ENCODE data around the gene LRIT2.

DNA sequence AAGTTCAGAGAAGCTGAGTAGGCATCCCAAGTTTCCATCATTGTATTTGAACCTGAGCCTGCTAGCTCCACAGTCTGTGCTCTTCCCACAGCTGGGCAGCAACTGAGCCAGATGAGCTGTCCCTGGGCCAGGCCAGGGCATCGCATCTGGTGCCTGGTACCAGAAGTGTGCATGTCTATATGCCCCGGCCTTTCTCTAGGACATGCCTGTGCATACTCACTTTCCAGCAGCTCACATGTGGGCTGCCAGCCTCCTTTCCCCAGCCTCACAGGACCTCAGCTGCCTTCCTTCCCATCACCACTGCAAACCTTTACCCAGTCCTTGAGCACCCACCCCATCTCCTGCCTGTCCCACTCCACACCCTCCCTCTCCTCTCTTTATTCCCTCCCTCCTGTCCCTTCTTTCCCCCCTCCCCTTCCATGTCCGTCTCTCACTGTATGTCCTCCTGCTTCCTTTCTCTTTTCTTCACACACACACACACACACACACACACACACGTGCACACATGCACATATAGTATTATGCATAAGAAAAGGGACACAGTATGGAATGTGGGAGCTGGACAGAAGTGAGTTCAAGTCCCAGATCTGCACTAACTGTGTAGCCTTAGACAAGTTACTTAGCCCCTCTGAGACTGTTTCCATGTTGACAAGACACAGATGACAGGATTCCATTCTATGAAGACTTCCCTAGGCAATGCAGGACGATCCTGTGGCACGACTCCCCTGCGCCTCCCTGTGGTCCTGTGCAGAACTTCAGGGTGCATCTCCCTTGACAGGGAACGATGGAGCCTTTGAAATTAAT is 20.1 kb downstream of the LRIT2 start:
- no peak for TF ChIP-seq EZH2 (IDR thresholded peaks at IDR 0.05)
- TF ChIP-seq, protein P1, sequence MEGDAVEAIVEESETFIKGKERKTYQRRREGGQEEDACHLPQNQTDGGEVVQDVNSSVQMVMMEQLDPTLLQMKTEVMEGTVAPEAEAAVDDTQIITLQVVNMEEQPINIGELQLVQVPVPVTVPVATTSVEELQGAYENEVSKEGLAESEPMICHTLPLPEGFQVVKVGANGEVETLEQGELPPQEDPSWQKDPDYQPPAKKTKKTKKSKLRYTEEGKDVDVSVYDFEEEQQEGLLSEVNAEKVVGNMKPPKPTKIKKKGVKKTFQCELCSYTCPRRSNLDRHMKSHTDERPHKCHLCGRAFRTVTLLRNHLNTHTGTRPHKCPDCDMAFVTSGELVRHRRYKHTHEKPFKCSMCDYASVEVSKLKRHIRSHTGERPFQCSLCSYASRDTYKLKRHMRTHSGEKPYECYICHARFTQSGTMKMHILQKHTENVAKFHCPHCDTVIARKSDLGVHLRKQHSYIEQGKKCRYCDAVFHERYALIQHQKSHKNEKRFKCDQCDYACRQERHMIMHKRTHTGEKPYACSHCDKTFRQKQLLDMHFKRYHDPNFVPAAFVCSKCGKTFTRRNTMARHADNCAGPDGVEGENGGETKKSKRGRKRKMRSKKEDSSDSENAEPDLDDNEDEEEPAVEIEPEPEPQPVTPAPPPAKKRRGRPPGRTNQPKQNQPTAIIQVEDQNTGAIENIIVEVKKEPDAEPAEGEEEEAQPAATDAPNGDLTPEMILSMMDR (IDR thresholded peaks at IDR 0.05), result peak; percentile 92

Data from neural progenitor cell (in vitro differentiated cells).